Keratinocyte (primary cell): ENCODE results near the gene IER3.

Experiments
- EZH2 ChIP-seq: IDR thresholded peaks from one replicate; pipeline ENCODE4 v1.6.1; 2012; ENCODE audit warnings: inconsistent platforms, mild to moderate bottlenecking, low read length, moderate library complexity
- TF ChIP-seq, protein P1 (sequence below), 3 experiments: IDR thresholded peaks in 1 of 3; conservative IDR thresholded peaks in 1 of 3; optimal IDR thresholded peaks in 1 of 3; 2 replicates in 2 of 3; 3 replicates in 1 of 3; pipeline versions ENCODE3 to v1.5.1; 2011; ENCODE audit warnings: low read length in 3 of 3, mild to moderate bottlenecking in 3 of 3, moderate library complexity in 2 of 3, control low read depth in 1 of 3, inconsistent platforms in 1 of 3; ENCODE audit not compliant: insufficient read depth in 2 of 3; ENCODE audit errors: extremely low read depth in 1 of 3

DNA sequence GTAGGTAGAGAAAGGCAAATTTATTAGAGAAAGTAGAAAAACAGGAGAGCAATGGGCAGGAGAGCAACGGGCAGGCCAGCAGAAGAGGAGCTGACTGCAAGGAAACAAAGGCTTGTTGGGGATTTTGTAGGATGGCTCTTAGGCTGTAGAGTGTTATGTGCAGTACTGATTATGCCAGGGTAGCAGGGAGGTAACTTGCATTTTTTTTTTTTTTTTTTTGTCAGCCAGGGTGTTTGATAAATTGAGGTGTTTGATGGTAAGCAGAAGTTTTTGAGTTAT lies 36.2 kb upstream of the IER3 start:
- TF ChIP-seq EZH2: no peak
- TF ChIP-seq, protein P1, sequence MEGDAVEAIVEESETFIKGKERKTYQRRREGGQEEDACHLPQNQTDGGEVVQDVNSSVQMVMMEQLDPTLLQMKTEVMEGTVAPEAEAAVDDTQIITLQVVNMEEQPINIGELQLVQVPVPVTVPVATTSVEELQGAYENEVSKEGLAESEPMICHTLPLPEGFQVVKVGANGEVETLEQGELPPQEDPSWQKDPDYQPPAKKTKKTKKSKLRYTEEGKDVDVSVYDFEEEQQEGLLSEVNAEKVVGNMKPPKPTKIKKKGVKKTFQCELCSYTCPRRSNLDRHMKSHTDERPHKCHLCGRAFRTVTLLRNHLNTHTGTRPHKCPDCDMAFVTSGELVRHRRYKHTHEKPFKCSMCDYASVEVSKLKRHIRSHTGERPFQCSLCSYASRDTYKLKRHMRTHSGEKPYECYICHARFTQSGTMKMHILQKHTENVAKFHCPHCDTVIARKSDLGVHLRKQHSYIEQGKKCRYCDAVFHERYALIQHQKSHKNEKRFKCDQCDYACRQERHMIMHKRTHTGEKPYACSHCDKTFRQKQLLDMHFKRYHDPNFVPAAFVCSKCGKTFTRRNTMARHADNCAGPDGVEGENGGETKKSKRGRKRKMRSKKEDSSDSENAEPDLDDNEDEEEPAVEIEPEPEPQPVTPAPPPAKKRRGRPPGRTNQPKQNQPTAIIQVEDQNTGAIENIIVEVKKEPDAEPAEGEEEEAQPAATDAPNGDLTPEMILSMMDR (optimal IDR thresholded peaks at IDR 0.05 in 1 of 3, IDR thresholded peaks at IDR 0.05 in 1 of 3, conservative IDR thresholded peaks at IDR 0.05 in 1 of 3; ENCODE audit: extremely low read depth in 1 of 3, insufficient read depth in 2 of 3, low read length in 3 of 3): no peak
